GM06990 (cell line): Measurements from ENCODE around the gene CHST7.

ENCODE experiments used
- DNase-seq: peaks from one replicate; pipeline ENCODE4 v3.0.0-alpha.2; 2011; ENCODE audit not compliant: insufficient read length; ENCODE audit errors: extremely low read depth
- H3K27me3 ChIP-seq: replicated peaks from 2 replicates; pipeline ENCODE4 v1.6.0; 2011; ENCODE audit warnings: low read length; ENCODE audit not compliant: control insufficient read depth, insufficient read depth
- H3K36me3 ChIP-seq: 2 replicates; pipeline ENCODE4 v1.5.1; 2011; ENCODE audit warnings: low read length; ENCODE audit not compliant: control insufficient read depth, insufficient read depth
- H3K4me3 ChIP-seq: replicated peaks from 2 replicates; pipeline ENCODE4 v1.5.1; 2011; ENCODE audit warnings: low read depth, mild to moderate bottlenecking, control low read depth, low read length
- CTCF ChIP-seq: IDR thresholded peaks from 2 replicates; pipeline ENCODE4 v1.5.1; 2011; ENCODE audit warnings: low read length, control low read depth, mild to moderate bottlenecking, inconsistent platforms; ENCODE audit not compliant: insufficient read depth, poor library complexity, severe bottlenecking

Gene CHST7

GRCh38 chrX:46571423-46572339 is 1.9 kb upstream of the CHST7 start:
- 0 out of 2 replicates have a peak overlapping the region, but pooled peaks have one; percentile 16 for H3K4me3 ChIP-seq
- no peak for TF ChIP-seq CTCF
- DNase-seq, result peak; percentile 44
- no peaks in the 10 kb centered on the region for H3K27me3 ChIP-seq
- H3K36me3 ChIP-seq, result no peaks in the 10 kb centered on the region

- Histone ChIP-seq H3K27me3 (no peaks in the 10 kb centered on the region), H3K4me3 (0 out of 2 replicates have a peak overlapping the region, but pooled peaks have one; percentile 3), H3K36me3 (no peaks in the 10 kb centered on the region)
- TF ChIP-seq CTCF, result peak; percentile 32
- peak; percentile 50 for DNase-seq
Observed at GRCh38 chrX:46572340-46572936, 1.1 kb upstream of the CHST7 start.

GRCh38 chrX:46573892-46574773 is 568 bp downstream of the CHST7 start:
- TF ChIP-seq CTCF, result no peak
- peak; percentile 75 for DNase-seq
- no peaks in the 10 kb centered on the region; the same call in 1 of the 2 replicates for H3K36me3 ChIP-seq
- H3K27me3 ChIP-seq, result no peaks in the 10 kb centered on the region
- H3K4me3 ChIP-seq, result peak overlapping the region; percentile 74

- H3K36me3 ChIP-seq, result no peaks in the 10 kb centered on the region; the same call in 1 of the 2 replicates
- peak overlapping the region; percentile 74 for H3K4me3 ChIP-seq
- no peaks in the 10 kb centered on the region for H3K27me3 ChIP-seq
- DNase-seq, result peak; percentile 78
- no peak for TF ChIP-seq CTCF
Observed at GRCh38 chrX:46574774-46575381, 1.3 kb downstream of the CHST7 start.

- DNase-seq, result no peak
- peak overlapping the region; percentile 74 for H3K4me3 ChIP-seq
- TF ChIP-seq CTCF, result no peak
Observed at GRCh38 chrX:46575586-46575985, 2.0 kb downstream of the CHST7 start.

More at GRCh38 chrX:46575586-46575985, 2.0 kb downstream of the CHST7 start:
- H3K36me3 ChIP-seq, result no peaks in the 10 kb centered on the region; the same call in 1 of the 2 replicates
- H3K27me3 ChIP-seq, result no peaks in the 10 kb centered on the region
